Karpas-422 (cell line): Measurements from ENCODE around the gene UGT1A3. TPM values are rescaled to one million over a fixed set of nuclear protein-coding genes. Genes with fewer than 3 reads are reported as not detected.

Experiments
- DNase-seq: peaks from one replicate; pipeline ENCODE4 v3.0.0-alpha.2; 2015
- H2AFZ ChIP-seq: fragments of 200-600 bp; sonication (generic); 2 replicates; pipeline ENCODE4 v1.6.1; 2014; ENCODE audit warnings: antibody characterized with exemption, low read length, mixed read lengths
- H3K27ac ChIP-seq: fragments of 200-600 bp; sonication (generic); 2 replicates; pipeline ENCODE4 v1.5.1; 2014; ENCODE audit warnings: mild to moderate bottlenecking, low read length, moderate library complexity
- H3K27me3 ChIP-seq: fragments of 200-600 bp; sonication (generic); 2 replicates; pipeline ENCODE4 v1.6.1; 2014; ENCODE audit warnings: low read length, mixed read lengths
- H3K36me3 ChIP-seq: fragments of 200-600 bp; sonication (generic); 2 replicates; pipeline ENCODE4 v1.6.1; 2014; ENCODE audit warnings: low read length, mixed read lengths; ENCODE audit not compliant: insufficient read depth
- H3K4me1 ChIP-seq: fragments of 200-600 bp; sonication (generic); 2 replicates; pipeline ENCODE4 v1.6.1; 2014; ENCODE audit warnings: mild to moderate bottlenecking, low read length, mixed read lengths
- H3K4me2 ChIP-seq: fragments of 200-600 bp; sonication (generic); 2 replicates; pipeline ENCODE4 v1.6.1; 2014; ENCODE audit warnings: low read length, low read depth, mild to moderate bottlenecking; ENCODE audit not compliant: poor library complexity, severe bottlenecking
- H3K4me3 ChIP-seq: fragments of 200-600 bp; sonication (generic); 2 replicates; pipeline ENCODE4 v1.5.1; 2014; ENCODE audit warnings: mild to moderate bottlenecking, antibody characterized with exemption, low read length, mixed read lengths
- H3K79me2 ChIP-seq: fragments of 200-600 bp; sonication (generic); 2 replicates; pipeline ENCODE4 v1.6.1; 2014; ENCODE audit warnings: mild to moderate bottlenecking, low read length, mixed read lengths
- H3K9ac ChIP-seq: fragments of 200-600 bp; sonication (generic); 2 replicates; pipeline ENCODE4 v1.6.0; 2014; ENCODE audit warnings: low read length
- H3K9me2 ChIP-seq: fragments of 200-600 bp; sonication (generic), shearing (Covaris generic); replicated peaks from 2 replicates; pipeline ENCODE4 v1.6.0; 2014; ENCODE audit warnings: mild to moderate bottlenecking, low read length, moderate library complexity; ENCODE audit not compliant: insufficient read depth
- H3K9me3 ChIP-seq: fragments of 300-700, 200-600 bp; sonication (generic); 2 replicates; pipeline ENCODE4 v1.6.1; 2014; ENCODE audit warnings: low read length, mixed read lengths
- H4K20me1 ChIP-seq: fragments of 200-600 bp; sonication (generic); 2 replicates; pipeline ENCODE4 v1.6.1; 2014; ENCODE audit warnings: mild to moderate bottlenecking, antibody characterized with exemption, low read length, low read depth; ENCODE audit not compliant: insufficient read depth
- total RNA-seq: library from RNA; depleted of rRNA; stranded (reverse); fragments of >200 nt; shearing (Covaris generic); gene quantifications from 2 replicates; pipeline ENCODE4 v1.2.3, GENCODE V29; 2014; ENCODE audit warnings: low replicate concordance; rRNA removed

Gene UGT1A3
- total RNA-seq = not detected in 2 replicates

DNA sequence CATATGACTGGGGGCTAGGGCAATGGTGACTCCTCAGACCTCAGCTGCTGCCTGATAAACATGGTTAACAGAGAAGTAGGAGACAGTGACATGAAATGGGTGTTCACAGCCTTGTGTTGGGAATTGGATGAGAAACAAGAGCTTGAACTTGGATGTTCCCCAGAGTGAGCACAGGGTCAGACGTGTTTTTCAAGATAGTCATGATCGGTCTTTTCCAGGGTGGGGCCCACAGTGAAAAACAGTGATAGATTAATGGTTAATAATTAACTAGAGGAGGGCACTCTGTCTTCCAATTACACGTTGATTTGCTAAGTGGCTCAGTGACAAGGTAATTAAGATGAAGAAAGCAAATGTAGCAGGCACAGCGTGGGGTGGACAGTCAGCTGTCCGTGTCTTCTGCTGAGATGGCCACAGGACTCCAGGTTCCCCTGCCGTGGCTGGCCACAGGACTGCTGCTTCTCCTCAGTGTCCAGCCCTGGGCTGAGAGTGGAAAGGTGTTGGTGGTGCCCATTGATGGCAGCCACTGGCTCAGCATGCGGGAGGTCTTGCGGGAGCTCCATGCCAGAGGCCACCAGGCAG is at the start of gene UGT1A3:
TSS of gene UGT1A3 (plus strand) at position 320 of the 579 bp plus-strand sequence. CDS start at position 405, 85 bp downstream.
- DNase-seq = peak; percentile 14
- no peaks in the 10 kb centered on the region for H3K36me3 ChIP-seq
- H3K9me3 ChIP-seq = no peaks in the 10 kb centered on the region
- no peak within 1 kb of the TSS for H2AFZ ChIP-seq
- no peaks in the 10 kb centered on the region for H4K20me1 ChIP-seq
- H3K9me2 ChIP-seq = no peaks in the 10 kb centered on the region
- no peaks in the 10 kb centered on the region for H3K4me1 ChIP-seq
- no peak within 1 kb of the TSS for H3K9ac ChIP-seq
- H3K27ac ChIP-seq = no peak within 1 kb of the TSS
- H3K27me3 ChIP-seq = no peaks in the 10 kb centered on the region
- H3K4me2 ChIP-seq = no peak within 1 kb of the TSS
- no peaks in the 10 kb centered on the region for H3K79me2 ChIP-seq
- H3K4me3 ChIP-seq = no peak within 1 kb of the TSS

DNA sequence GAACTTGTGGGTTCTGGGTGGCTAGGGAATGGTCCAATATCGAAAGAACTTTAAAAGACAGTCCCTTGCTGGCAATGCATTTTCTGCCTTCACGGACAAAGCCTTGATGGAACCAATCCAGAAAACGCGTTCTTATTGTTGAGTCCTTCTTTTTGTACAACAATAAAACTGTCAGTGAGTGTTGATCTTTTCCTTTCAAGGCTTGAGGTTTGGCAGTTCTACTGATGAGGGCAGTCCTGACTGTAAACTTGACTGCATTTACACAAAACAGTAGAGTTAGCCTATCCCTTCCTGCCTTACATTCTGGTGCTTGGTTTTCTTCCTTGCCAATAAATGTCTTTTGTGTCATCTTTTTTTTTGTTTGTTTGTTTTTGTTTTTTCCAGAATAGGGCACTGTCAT is 49.6 kb upstream of the UGT1A3 start:
- Histone ChIP-seq H3K4me1 (peaks cover 30% of the 10 kb centered on the region), H3K27ac (no peak overlapping the region), H4K20me1 (no peaks in the 10 kb centered on the region), H3K9me2 (no peaks in the 10 kb centered on the region), H3K36me3 (no peaks in the 10 kb centered on the region), H2AFZ (no peak overlapping the region), H3K27me3 (no peaks in the 10 kb centered on the region), H3K4me2 (no peak overlapping the region), H3K9me3 (no peaks in the 10 kb centered on the region), H3K9ac (no peak overlapping the region), H3K79me2 (no peaks in the 10 kb centered on the region), H3K4me3 (no peak overlapping the region)
- no peak for DNase-seq

DNA sequence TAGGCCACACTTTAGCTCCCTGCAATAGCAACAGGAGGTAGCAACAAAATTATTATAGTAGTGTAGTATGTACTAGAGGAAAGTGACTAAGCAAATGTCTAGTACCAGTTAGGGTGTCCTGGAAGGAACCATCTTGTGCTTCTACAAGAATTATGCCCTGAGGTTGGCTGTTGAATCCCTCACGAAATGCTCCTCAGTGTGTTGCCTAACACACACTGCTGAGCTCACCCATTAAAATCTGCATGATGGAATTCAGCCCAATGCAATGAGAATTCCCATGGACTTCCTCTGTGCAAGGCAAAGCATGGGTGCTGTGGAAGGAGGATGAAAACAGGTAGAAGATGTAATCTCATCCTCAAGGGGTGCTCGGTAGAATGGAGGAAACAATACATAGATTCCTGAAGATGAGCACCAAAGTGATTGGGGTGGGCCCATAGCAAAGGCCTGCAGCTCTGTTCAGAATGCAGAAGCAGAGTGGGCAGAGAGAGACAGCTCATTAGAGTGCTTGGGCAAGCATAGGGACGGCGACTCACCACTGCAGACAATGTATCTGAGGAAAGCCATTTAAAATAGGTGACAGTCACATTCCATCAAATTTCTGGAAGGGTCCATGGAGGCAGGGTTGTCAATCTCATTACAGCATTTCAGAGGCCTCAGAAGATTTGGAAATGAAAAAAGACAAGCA is 48.3 kb upstream of the UGT1A3 start:
- no peaks in the 10 kb centered on the region for H3K36me3 ChIP-seq
- H3K9ac ChIP-seq = no peak overlapping the region
- H3K9me3 ChIP-seq = no peaks in the 10 kb centered on the region
- no peak overlapping the region for H3K4me2 ChIP-seq
- no peak overlapping the region for H3K27ac ChIP-seq
- no peaks in the 10 kb centered on the region for H3K79me2 ChIP-seq
- peak; percentile 16 for DNase-seq
- no peaks in the 10 kb centered on the region for H3K9me2 ChIP-seq
- H2AFZ ChIP-seq = no peak overlapping the region
- no peak overlapping the region for H3K4me3 ChIP-seq
- no peaks in the 10 kb centered on the region for H4K20me1 ChIP-seq
- H3K4me1 ChIP-seq = peaks cover 30% of the 10 kb centered on the region
- H3K27me3 ChIP-seq = no peaks in the 10 kb centered on the region

DNA sequence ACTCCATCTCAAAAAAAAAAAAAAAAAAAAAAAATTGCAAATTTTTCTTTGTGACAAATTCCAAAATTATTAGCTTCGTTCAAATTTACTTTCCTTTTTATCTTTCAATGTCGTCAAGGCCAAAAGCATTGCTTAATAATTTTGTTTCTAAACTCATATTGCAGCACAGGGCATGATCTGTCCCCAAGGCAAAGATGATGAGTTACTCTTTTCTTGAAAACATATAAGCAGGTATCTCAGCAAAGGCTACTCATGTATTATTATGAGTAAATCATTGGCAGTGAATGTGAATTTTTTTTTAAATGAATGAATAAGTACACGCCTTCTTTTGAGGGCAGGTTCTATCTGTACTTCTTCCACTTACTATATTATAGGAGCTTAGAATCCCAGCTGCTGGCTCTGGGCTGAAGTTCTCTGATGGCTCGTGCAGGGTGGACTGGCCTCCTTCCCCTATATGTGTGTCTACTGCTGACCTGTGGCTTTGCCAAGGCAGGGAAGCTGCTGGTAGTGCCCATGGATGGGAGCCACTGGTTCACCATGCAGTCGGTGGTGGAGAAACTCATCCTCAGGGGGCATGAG is 47.2 kb upstream of the UGT1A3 start, which contains the start of gene UGT1A7:
TSS of gene UGT1A7 (plus strand) at position 381 of the 579 bp plus-strand sequence. CDS start at position 418, 37 bp downstream.
- no peaks in the 10 kb centered on the region for H3K9me3 ChIP-seq
- DNase-seq = peak; percentile 21
- no peak within 1 kb of the TSS for H2AFZ ChIP-seq
- no peaks in the 10 kb centered on the region for H3K9me2 ChIP-seq
- peak within 1 kb of the TSS; percentile 14 for H3K4me2 ChIP-seq
- H3K4me3 ChIP-seq = no peak within 1 kb of the TSS
- no peaks in the 10 kb centered on the region for H3K79me2 ChIP-seq
- H4K20me1 ChIP-seq = no peaks in the 10 kb centered on the region
- no peak within 1 kb of the TSS for H3K9ac ChIP-seq
- H3K27me3 ChIP-seq = no peaks in the 10 kb centered on the region
- no peak within 1 kb of the TSS for H3K27ac ChIP-seq
- no peaks in the 10 kb centered on the region for H3K36me3 ChIP-seq
- H3K4me1 ChIP-seq = peaks cover 30% of the 10 kb centered on the region

DNA sequence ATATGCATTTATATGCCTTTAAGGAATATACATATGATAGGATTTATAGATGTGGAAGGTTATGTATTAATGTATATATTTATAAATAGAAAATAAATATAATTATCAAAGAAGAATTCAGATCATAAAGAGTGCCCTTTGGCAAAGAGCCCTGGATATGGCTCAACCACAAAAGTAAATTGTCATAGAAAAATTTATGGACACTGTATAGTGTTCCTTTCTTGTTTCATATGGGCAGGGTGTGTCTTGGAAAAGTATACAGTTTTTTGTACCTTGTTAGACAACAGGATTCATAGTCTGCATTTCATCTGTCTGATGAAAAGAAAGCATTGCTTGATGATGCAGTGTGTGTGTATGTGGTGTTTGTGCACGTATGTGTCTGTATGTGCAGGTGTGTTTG is 44.2 kb upstream of the UGT1A3 start:
- H3K4me1 ChIP-seq = peaks cover 12% of the 10 kb centered on the region
- H3K27ac ChIP-seq = no peak overlapping the region
- peak; percentile 17 for DNase-seq
- H3K27me3 ChIP-seq = no peaks in the 10 kb centered on the region
- no peak overlapping the region for H2AFZ ChIP-seq
- H3K4me3 ChIP-seq = no peak overlapping the region
- H3K79me2 ChIP-seq = no peaks in the 10 kb centered on the region
- H3K9ac ChIP-seq = no peak overlapping the region
- H4K20me1 ChIP-seq = no peaks in the 10 kb centered on the region
- no peaks in the 10 kb centered on the region for H3K9me2 ChIP-seq
- no peak overlapping the region for H3K4me2 ChIP-seq
- no peaks in the 10 kb centered on the region for H3K36me3 ChIP-seq
- no peaks in the 10 kb centered on the region for H3K9me3 ChIP-seq

DNA sequence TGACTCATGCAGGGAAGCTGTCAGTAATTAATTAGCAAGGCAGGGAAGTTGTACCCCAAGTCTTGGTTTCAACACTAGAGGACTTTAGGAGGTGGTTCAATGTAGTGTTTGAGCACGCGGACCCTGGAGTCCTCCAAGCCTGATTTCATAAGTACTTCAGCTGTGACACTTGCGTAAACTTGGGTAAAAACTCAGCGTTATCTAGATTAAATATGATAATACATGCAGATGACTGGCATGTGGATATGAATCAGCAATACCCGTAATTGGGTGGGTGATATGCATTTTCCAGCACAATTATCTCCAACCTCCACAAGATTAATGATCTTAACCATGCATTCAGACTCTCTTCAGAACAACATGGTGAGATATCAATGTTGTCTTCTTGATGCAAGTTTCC is 41.9 kb upstream of the UGT1A3 start:
- no peak overlapping the region for H3K27ac ChIP-seq
- H4K20me1 ChIP-seq = no peaks in the 10 kb centered on the region
- H3K4me2 ChIP-seq = no peak overlapping the region
- H3K9me2 ChIP-seq = no peaks in the 10 kb centered on the region
- no peak overlapping the region for H3K4me3 ChIP-seq
- H2AFZ ChIP-seq = no peak overlapping the region
- DNase-seq = peak; percentile 27
- H3K27me3 ChIP-seq = no peaks in the 10 kb centered on the region
- peaks cover 12% of the 10 kb centered on the region for H3K4me1 ChIP-seq
- H3K36me3 ChIP-seq = no peaks in the 10 kb centered on the region
- no peaks in the 10 kb centered on the region for H3K9me3 ChIP-seq
- no peaks in the 10 kb centered on the region for H3K79me2 ChIP-seq
- H3K9ac ChIP-seq = no peak overlapping the region

DNA sequence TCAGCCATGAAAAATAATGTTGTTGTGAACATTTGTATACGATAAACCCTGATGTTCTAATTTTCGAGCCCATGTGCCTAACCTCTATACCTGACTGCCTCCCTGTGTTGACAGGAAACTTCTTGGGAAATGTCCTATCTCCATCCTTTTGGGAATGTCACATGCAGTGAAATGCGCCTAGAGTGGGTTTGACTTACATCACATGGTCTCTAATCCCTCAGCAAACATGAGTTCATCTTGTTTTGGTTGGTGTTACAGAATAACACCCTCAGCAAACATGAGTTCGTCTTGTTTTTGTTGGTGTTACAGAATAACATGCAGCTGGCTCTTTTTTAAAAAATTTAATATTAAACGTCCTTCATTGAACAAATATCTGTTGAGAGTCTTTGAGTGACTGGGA is 40.5 kb upstream of the UGT1A3 start:
- Histone ChIP-seq H3K4me1 (peaks cover 1% of the 10 kb centered on the region), H3K27me3 (no peaks in the 10 kb centered on the region), H3K9me2 (no peaks in the 10 kb centered on the region), H3K27ac (no peak overlapping the region), H3K4me3 (no peak overlapping the region), H3K9ac (no peak overlapping the region), H3K4me2 (no peak overlapping the region), H4K20me1 (no peaks in the 10 kb centered on the region), H3K79me2 (no peaks in the 10 kb centered on the region), H3K9me3 (no peaks in the 10 kb centered on the region), H3K36me3 (no peaks in the 10 kb centered on the region), H2AFZ (no peak overlapping the region)
- peak; percentile 38 for DNase-seq

DNA sequence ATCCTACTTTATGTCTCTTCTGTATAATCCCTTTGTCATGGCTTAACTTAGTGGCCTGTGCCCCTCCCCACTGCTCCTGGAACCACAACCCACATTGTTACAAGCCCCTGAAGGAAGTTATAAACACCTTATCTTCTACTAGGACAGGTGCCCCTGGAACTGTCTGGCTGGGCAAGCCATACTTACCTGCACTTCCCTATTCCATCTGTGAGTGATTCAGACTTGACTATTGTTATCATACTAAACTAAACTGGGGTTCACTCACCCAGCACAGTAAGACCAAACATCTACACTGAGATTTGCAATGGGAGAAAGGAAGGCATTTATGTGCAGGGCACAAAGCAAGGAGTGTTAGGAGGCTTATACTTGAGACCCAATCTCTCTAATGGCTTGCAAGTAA is 39.8 kb upstream of the UGT1A3 start:
- Histone ChIP-seq H2AFZ (no peak overlapping the region), H3K9me2 (no peaks in the 10 kb centered on the region), H3K9ac (no peak overlapping the region), H3K27me3 (no peaks in the 10 kb centered on the region), H3K36me3 (no peaks in the 10 kb centered on the region), H3K4me1 (no peaks in the 10 kb centered on the region), H3K4me3 (no peak overlapping the region), H3K9me3 (no peaks in the 10 kb centered on the region), H3K4me2 (no peak overlapping the region), H4K20me1 (no peaks in the 10 kb centered on the region), H3K79me2 (no peaks in the 10 kb centered on the region), H3K27ac (no peak overlapping the region)
- DNase-seq = peak; percentile 2
